ENCODE data around the gene GZMH.
"Not testable (repeated sequence)": the region's sequence is repeated elsewhere in the genome, so short reads cannot be mapped to it uniquely, and the experiment has no call there.

Gene GZMH

DNA sequence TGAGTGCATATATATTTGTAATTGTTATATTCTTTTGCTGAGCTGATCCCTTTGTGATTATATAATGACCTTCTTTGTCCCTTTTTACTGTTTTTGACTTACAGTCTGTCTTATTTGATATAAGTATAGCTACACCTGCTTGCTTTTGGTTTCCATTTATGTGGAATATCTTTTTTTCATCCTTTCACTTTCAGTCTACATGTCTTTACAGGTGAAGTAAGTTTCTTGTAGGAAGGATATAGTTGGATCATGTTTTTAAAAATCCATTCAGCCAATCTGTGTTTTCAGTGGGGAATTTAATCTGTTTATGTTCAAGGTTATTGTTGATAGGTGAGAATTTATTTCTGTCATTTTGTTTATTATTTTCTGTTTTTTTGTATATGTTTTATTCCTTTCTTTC, 12.1 kb downstream of the GZMH start:
- no peak for DNase-seq (ENCODE audit: low spot score)
- ChIA-PET POLR2A (ENCODE audit: low non-redundant PET) (no interaction called here), CTCF (no interaction called here)
- H3K27ac ChIP-seq, result no peak overlapping the region
- TF ChIP-seq, protein P1, sequence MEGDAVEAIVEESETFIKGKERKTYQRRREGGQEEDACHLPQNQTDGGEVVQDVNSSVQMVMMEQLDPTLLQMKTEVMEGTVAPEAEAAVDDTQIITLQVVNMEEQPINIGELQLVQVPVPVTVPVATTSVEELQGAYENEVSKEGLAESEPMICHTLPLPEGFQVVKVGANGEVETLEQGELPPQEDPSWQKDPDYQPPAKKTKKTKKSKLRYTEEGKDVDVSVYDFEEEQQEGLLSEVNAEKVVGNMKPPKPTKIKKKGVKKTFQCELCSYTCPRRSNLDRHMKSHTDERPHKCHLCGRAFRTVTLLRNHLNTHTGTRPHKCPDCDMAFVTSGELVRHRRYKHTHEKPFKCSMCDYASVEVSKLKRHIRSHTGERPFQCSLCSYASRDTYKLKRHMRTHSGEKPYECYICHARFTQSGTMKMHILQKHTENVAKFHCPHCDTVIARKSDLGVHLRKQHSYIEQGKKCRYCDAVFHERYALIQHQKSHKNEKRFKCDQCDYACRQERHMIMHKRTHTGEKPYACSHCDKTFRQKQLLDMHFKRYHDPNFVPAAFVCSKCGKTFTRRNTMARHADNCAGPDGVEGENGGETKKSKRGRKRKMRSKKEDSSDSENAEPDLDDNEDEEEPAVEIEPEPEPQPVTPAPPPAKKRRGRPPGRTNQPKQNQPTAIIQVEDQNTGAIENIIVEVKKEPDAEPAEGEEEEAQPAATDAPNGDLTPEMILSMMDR (conservative IDR thresholded peaks at IDR 0.05; ENCODE audit: low read depth), result no peak

DNA sequence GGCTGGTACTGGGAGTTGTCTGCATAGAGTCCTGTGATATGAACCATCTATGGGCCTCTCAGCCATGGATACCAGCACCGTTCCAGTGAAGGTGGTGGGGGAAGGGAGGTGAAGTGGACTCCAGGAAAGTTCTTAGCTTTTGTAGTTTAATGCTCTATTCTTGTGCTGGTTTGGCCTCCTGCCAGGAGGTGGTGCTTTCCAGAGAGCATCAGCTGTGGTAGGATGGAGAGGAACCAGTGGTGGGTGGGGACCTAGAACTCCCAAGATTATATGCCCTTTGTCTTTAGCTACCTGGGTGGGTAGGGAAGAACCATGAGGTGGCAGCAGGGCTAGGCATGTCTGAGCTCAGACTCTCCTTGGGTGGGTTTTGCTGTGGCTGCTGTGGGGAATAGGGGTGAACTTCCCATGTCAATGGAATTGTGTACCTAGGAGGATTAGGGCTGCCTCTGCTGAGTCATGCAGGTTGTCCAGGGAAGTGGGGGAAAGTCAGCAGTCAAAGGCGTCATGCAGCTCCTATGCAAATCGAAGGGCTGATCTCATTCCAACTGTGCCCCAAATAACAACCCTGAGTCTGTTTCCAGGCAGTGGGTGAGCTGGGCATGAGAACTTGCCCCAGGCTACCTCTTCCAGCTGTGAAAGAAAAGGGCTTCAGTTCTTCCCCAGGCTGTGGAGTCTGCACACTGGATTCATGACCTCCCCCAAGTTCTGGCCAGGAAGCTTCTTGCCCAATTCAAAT, 14.2 kb downstream of the GZMH start:
- CTCF ChIA-PET, result no interaction called here
- no peak for DNase-seq (ENCODE audit: low spot score)
- TF ChIP-seq, protein P1 (conservative IDR thresholded peaks at IDR 0.05; ENCODE audit: low read depth), result no peak
- POLR2A ChIA-PET (ENCODE audit: low non-redundant PET), result no interaction called here
- H3K27ac ChIP-seq, result no peak overlapping the region

DNA sequence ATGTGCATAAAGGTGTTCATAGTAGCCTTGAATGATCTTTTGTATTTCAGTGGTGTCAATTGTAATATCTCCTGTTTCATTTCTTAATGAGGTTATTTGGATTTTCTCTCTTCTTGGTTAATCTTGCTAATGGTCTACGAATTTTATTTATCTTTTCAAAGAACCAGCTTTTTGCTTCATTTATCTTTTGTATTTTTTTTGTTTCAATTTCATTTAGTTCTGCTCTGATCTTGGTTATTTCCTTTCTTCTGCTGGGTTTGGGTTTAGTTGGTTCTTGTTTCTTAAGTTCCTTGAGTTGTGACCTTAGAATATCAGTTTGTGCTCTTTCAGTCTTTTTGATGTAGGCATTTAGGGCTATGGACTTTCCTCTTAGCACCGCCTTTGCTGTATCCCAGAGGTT, 18.5 kb downstream of the GZMH start:
- POLR2A ChIA-PET (ENCODE audit: low non-redundant PET), result interaction anchor here (0.6 kb wide), 1 partner anchor 8 kb away, joined by 3 read pairs; no protein-coding TSS in a partner anchor
- CTCF ChIA-PET; DNase-seq (ENCODE audit: low spot score); H3K27ac ChIP-seq: not testable (repeated sequence)

DNA sequence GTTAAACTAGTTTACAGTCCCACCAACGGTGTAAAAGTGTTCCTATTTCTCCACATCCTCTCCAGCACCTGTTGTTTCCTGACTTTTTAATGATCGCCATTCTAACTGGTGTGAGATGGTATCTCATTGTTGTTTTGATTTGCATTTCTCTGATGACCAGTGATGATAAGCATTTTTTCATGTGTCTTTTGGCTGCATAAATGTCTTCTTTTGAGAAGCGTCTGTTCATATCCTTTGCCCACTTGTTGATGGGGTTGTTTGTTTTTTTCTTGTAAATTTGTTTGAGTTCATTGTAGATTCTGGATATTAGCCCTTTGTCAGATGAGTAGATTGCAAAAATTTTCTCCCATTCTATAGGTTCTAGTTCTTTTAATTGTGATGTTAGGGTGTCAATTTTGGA, 25.1 kb downstream of the GZMH start:
- POLR2A ChIA-PET (ENCODE audit: low non-redundant PET); CTCF ChIA-PET; H3K27ac ChIP-seq; DNase-seq (ENCODE audit: low spot score): not testable (repeated sequence)

DNA sequence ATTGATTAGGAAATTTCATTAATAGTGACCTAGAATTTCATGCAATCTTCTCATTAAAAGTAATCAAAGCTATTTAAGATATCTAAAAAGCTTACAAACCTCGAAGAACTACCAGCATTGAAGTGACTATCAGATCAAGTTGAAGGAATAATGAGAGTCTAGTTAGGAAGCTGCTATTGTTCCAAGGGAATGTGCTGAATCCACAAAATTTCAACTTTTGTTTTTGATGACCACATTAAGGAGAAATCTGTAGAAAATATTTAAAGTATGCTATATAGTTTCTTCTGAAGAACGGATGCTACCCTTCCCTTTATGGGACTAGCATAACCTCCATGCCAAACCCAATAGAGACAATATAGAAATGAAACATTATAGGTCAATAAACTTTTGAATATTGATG, 30.9 kb downstream of the GZMH start:
- ChIA-PET POLR2A (ENCODE audit: low non-redundant PET) (no interaction called here), CTCF (no interaction called here)
- TF ChIP-seq, protein P1 (conservative IDR thresholded peaks at IDR 0.05; ENCODE audit: low read depth), result no peak
- H3K27ac ChIP-seq, result no peak overlapping the region
- DNase-seq (ENCODE audit: low spot score), result no peak

DNA sequence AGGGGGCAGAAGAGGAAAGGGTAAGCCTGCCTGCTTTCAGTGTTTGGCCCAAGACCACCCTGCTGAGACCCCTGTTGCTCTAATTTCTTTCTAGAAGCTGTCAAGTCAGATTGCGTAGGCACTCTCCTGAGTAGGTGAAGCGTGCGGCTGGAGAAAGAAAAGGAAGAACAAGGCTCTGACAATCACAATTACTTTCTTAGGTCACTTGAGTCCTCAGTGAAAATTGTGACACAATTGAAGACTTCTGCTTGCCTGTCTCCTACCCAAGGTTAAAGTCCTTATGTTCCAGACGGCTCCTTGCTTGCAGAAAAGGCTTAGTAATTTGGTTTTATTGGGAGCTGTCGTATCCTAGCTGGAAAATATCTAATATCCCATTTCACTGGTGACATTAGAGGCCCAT, 32.7 kb downstream of the GZMH start:
- ChIA-PET POLR2A (ENCODE audit: low non-redundant PET) (no interaction called here), CTCF (no interaction called here)
- no peak for DNase-seq (ENCODE audit: low spot score)
- no peak overlapping the region for H3K27ac ChIP-seq
- TF ChIP-seq, protein P1 (conservative IDR thresholded peaks at IDR 0.05; ENCODE audit: low read depth), result no peak

DNA sequence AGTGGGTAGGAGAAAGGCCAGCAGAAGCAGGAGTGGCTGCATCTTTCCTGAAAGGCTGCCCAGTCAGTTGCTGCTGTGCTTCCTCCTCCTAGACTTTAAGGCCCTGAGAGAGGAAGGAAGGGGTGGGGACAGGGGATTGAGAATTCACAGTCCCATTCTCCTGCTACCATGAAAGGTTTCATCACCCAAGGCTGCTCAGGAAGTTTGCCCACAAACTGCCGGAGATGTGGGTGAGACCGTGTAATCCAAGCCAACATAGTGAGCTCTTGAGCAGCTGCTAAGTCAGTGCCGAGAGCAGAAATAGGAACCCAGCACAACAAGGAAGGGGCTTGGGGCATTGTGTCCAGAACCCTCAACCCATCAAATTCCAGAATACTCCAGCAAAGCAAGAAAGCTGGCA, 33.3 kb downstream of the GZMH start, which contains the start of gene CTSG:
CTSG (minus strand) TSS at position 69 of the 400 bp plus-strand sequence; CDS start at position 42, 27 bp downstream.
- H3K27ac ChIP-seq, result no peak within 1 kb of the TSS
- POLR2A ChIA-PET (ENCODE audit: low non-redundant PET), result no interaction called here

More for the DNA sequence above, 33.3 kb downstream of the GZMH start, which contains the start of gene CTSG:
- no peak for DNase-seq (ENCODE audit: low spot score)
- TF ChIP-seq, protein P1 (conservative IDR thresholded peaks at IDR 0.05; ENCODE audit: low read depth), result no peak
- CTCF ChIA-PET, result no interaction called here

Data from RWPE1 (cell line).